ENCODE data around the gene PIGU. TPM values are rescaled to one million over a fixed set of nuclear protein-coding genes. Genes with fewer than 3 reads are reported as not detected.

The PIGU gene
- total and polyA plus RNA-seq, 9 of the 15 experiments (the other 6 are each of a cell fraction or from before 2014, with no cell fraction given): 6.5 to 100 (median 28.1) TPM

- TF ChIP-seq SRSF1 (IDR thresholded peaks at IDR 0.05; ENCODE audit: low read depth, low read length) (no peak), PKNOX1 (IDR thresholded peaks at IDR 0.05) (peak; percentile 90), ZC3H4 (CRISPR knock-in tag; IDR thresholded peaks at IDR 0.05; ENCODE audit: borderline replicate concordance) (no peak), TSHZ1 (CRISPR knock-in tag; IDR thresholded peaks at IDR 0.05) (no peak), ZNF263 (CRISPR knock-in tag; IDR thresholded peaks at IDR 0.05; ENCODE audit: borderline replicate concordance) (no peak), ZNF444 (CRISPR knock-in tag; IDR thresholded peaks at IDR 0.05) (no peak), ZNF175 (CRISPR knock-in tag; IDR thresholded peaks at IDR 0.05; ENCODE audit: low read depth) (peak; percentile 60; the same call in 1 of the 2 replicates), ZNF586 (CRISPR knock-in tag; conservative IDR thresholded peaks at IDR 0.05) (no peak), ZNF592 (IDR thresholded peaks at IDR 0.05) (no peak), CCNT2 (IDR thresholded peaks at IDR 0.05; ENCODE audit: borderline replicate concordance, extremely low read depth, insufficient read length, low read depth, low read length) (no peak), ZFP1 (CRISPR knock-in tag; IDR thresholded peaks at IDR 0.05) (no peak)
- TF ChIP-seq, protein P1, sequence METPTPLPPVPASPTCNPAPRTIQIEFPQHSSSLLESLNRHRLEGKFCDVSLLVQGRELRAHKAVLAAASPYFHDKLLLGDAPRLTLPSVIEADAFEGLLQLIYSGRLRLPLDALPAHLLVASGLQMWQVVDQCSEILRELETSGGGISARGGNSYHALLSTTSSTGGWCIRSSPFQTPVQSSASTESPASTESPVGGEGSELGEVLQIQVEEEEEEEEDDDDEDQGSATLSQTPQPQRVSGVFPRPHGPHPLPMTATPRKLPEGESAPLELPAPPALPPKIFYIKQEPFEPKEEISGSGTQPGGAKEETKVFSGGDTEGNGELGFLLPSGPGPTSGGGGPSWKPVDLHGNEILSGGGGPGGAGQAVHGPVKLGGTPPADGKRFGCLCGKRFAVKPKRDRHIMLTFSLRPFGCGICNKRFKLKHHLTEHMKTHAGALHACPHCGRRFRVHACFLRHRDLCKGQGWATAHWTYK (CRISPR knock-in tag; IDR thresholded peaks at IDR 0.05): no peak
- TF ChIP-seq, protein P2, sequence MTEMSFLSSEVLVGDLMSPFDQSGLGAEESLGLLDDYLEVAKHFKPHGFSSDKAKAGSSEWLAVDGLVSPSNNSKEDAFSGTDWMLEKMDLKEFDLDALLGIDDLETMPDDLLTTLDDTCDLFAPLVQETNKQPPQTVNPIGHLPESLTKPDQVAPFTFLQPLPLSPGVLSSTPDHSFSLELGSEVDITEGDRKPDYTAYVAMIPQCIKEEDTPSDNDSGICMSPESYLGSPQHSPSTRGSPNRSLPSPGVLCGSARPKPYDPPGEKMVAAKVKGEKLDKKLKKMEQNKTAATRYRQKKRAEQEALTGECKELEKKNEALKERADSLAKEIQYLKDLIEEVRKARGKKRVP (CRISPR knock-in tag; IDR thresholded peaks at IDR 0.05): no peak
These were observed 106.0 kb downstream of the PIGU start (continued) for GRCh38 chr20:34570859-34571306.

All from K562 (cell line).